Measurements from ENCODE around the gene FBH1. TPM values are rescaled to one million over a fixed set of nuclear protein-coding genes. Genes with fewer than 3 reads are reported as not detected.

The FBH1 gene
- total RNA-seq, 1 experiment from 2014 or later: 22.0 TPM

GRCh38 chr10:5942474-5942873 lies 52.4 kb downstream of the FBH1 start:
- H3K9ac ChIP-seq (ENCODE audit: low read length): no peak overlapping the region
- DNase-seq (no peak), ATAC-seq (no peak)
- H3K79me2 ChIP-seq (ENCODE audit: low read length): no peaks in the 10 kb centered on the region
- H4K20me1 ChIP-seq (ENCODE audit: low read length): no peaks in the 10 kb centered on the region
- H3K27me3 ChIP-seq (ENCODE audit: low read length): no peaks in the 10 kb centered on the region
- TF ChIP-seq, protein P1, sequence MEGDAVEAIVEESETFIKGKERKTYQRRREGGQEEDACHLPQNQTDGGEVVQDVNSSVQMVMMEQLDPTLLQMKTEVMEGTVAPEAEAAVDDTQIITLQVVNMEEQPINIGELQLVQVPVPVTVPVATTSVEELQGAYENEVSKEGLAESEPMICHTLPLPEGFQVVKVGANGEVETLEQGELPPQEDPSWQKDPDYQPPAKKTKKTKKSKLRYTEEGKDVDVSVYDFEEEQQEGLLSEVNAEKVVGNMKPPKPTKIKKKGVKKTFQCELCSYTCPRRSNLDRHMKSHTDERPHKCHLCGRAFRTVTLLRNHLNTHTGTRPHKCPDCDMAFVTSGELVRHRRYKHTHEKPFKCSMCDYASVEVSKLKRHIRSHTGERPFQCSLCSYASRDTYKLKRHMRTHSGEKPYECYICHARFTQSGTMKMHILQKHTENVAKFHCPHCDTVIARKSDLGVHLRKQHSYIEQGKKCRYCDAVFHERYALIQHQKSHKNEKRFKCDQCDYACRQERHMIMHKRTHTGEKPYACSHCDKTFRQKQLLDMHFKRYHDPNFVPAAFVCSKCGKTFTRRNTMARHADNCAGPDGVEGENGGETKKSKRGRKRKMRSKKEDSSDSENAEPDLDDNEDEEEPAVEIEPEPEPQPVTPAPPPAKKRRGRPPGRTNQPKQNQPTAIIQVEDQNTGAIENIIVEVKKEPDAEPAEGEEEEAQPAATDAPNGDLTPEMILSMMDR (conservative IDR thresholded peaks at IDR 0.05; ENCODE audit: low read depth, low read length): no peak
- TF ChIP-seq EZH2phosphoT487 (IDR thresholded peaks at IDR 0.05; ENCODE audit: borderline replicate concordance, low read length): no peak
- TF ChIP-seq EZH2 (IDR thresholded peaks at IDR 0.05; ENCODE audit: low read length, unreplicated experiment): no peak
- no peaks in the 10 kb centered on the region for H3K36me3 ChIP-seq (ENCODE audit: low read depth, low read length)
- H3K4me1 ChIP-seq (ENCODE audit: insufficient read depth, low read length): peaks cover 27% of the 10 kb centered on the region
- H3K9me2 ChIP-seq (replicated peaks; ENCODE audit: low read length): no peaks in the 10 kb centered on the region
- no peak overlapping the region for H3K27ac ChIP-seq (ENCODE audit: low read length)
- no peak overlapping the region for H3K4me2 ChIP-seq (ENCODE audit: low read length)
- ChIA-PET POLR2A (ENCODE audit: unreplicated experiment) (no interaction called here), CTCF (no interaction called here)
- intact Hi-C loops (cut with micrococcal nuclease): no loop called here
- no TSS peak for BruUV-seq (replicated peaks)
- no peak overlapping the region for H3K4me3 ChIP-seq (ENCODE audit: low read length)
- H2AFZ ChIP-seq (ENCODE audit: low read length): no peak overlapping the region
- H3F3A ChIP-seq (ENCODE audit: low read length, unreplicated experiment): no peaks in the 10 kb centered on the region
- H3K9me3 ChIP-seq (ENCODE audit: low read length): no peaks in the 10 kb centered on the region

GRCh38 chr10:5943536-5943935 lies 53.5 kb downstream of the FBH1 start:
- Histone ChIP-seq H3K36me3 (ENCODE audit: low read depth, low read length) (no peaks in the 10 kb centered on the region), H3F3A (ENCODE audit: low read length, unreplicated experiment) (no peaks in the 10 kb centered on the region), H3K4me2 (ENCODE audit: low read length) (peak overlapping the region; percentile 69; the same call in 1 of the 2 replicates), H3K79me2 (ENCODE audit: low read length) (no peaks in the 10 kb centered on the region), H3K27ac (ENCODE audit: low read length) (peak overlapping the region; percentile 100), H3K9me3 (ENCODE audit: low read length) (no peaks in the 10 kb centered on the region), H3K9me2 (replicated peaks; ENCODE audit: low read length) (no peaks in the 10 kb centered on the region), H3K27me3 (ENCODE audit: low read length) (no peaks in the 10 kb centered on the region), H3K9ac (ENCODE audit: low read length) (peak overlapping the region; percentile 90), H3K4me1 (ENCODE audit: insufficient read depth, low read length) (peaks cover 27% of the 10 kb centered on the region), H2AFZ (ENCODE audit: low read length) (no peak overlapping the region), H4K20me1 (ENCODE audit: low read length) (no peaks in the 10 kb centered on the region), H3K4me3 (ENCODE audit: low read length) (no peak overlapping the region)
- intact Hi-C loops (cut with micrococcal nuclease): no loop called here
- TF ChIP-seq EZH2phosphoT487 (IDR thresholded peaks at IDR 0.05; ENCODE audit: borderline replicate concordance, low read length): no peak
- TF ChIP-seq EZH2 (IDR thresholded peaks at IDR 0.05; ENCODE audit: low read length, unreplicated experiment): no peak
- TF ChIP-seq, protein P1 (conservative IDR thresholded peaks at IDR 0.05; ENCODE audit: low read depth, low read length): no peak
- ATAC-seq: no peak
- no TSS peak for BruUV-seq (replicated peaks)
- ChIA-PET POLR2A (ENCODE audit: unreplicated experiment) (no interaction called here), CTCF (no interaction called here)
- DNase-seq: no peak

- no peaks in the 10 kb centered on the region for H3K79me2 ChIP-seq (ENCODE audit: low read length)
- H4K20me1 ChIP-seq (ENCODE audit: low read length): no peaks in the 10 kb centered on the region
- ATAC-seq (peak; percentile 69), DNase-seq (peak; percentile 89)
- peak overlapping the region; percentile 90 for H3K9ac ChIP-seq (ENCODE audit: low read length)
- H3K4me1 ChIP-seq (ENCODE audit: insufficient read depth, low read length): peaks cover 27% of the 10 kb centered on the region
- no peaks in the 10 kb centered on the region for H3K27me3 ChIP-seq (ENCODE audit: low read length)
- peak overlapping the region; percentile 31; the same call in 1 of the 2 replicates for H3K4me3 ChIP-seq (ENCODE audit: low read length)
- H3K27ac ChIP-seq (ENCODE audit: low read length): peak overlapping the region; percentile 100
- intact Hi-C loops (cut with micrococcal nuclease): loop anchor here (5.0 kb wide), 1 partner anchor 143 kb away; the partner anchor contains the start of gene RBM17
- no peaks in the 10 kb centered on the region for H3K36me3 ChIP-seq (ENCODE audit: low read depth, low read length)
- POLR2A ChIA-PET (ENCODE audit: unreplicated experiment): interaction anchor here (0.6 to 1.0 kb wide), 2 partner anchors 101 to 1997 kb away, joined by 4 to 6 read pairs; no protein-coding TSS in a partner anchor
- CTCF ChIA-PET: no interaction called here
- no peaks in the 10 kb centered on the region for H3K9me2 ChIP-seq (replicated peaks; ENCODE audit: low read length)
- peak overlapping the region; percentile 71 for H3K4me2 ChIP-seq (ENCODE audit: low read length)
- H3F3A ChIP-seq (ENCODE audit: low read length, unreplicated experiment): no peaks in the 10 kb centered on the region
- H2AFZ ChIP-seq (ENCODE audit: low read length): peak overlapping the region; percentile 30; the same call in 1 of the 2 replicates
- no peaks in the 10 kb centered on the region for H3K9me3 ChIP-seq (ENCODE audit: low read length)
- TSS peak; percentile 91 for BruUV-seq (replicated peaks)
- TF ChIP-seq, protein P1 (conservative IDR thresholded peaks at IDR 0.05; ENCODE audit: low read depth, low read length): no peak
- TF ChIP-seq EZH2phosphoT487 (IDR thresholded peaks at IDR 0.05; ENCODE audit: borderline replicate concordance, low read length) (no peak), EZH2 (IDR thresholded peaks at IDR 0.05; ENCODE audit: low read length, unreplicated experiment) (no peak)
Measured at GRCh38 chr10:5944389-5945189, 54.5 kb downstream of the FBH1 start.
